Neuronal stem cell (in vitro differentiated cells): ENCODE measurements around the gene LMO1.

Source experiments
- DNase-seq: peaks from one replicate; pipeline ENCODE4 v3.0.0-alpha.2; 2013; ENCODE audit warnings: low spot score
- H2AFZ ChIP-seq: one replicate; pipeline ENCODE4 v1.6.1; 2013; ENCODE audit warnings: mild to moderate bottlenecking, low read length, inconsistent platforms
- H2AK5ac ChIP-seq: 2 replicates; pipeline ENCODE4 v1.6.1; 2013; ENCODE audit warnings: low read depth, mild to moderate bottlenecking, inconsistent platforms, low read length, moderate library complexity, mixed read lengths
- H2BK120ac ChIP-seq: 2 replicates; pipeline ENCODE4 v1.6.1; 2013; ENCODE audit warnings: low read depth, mild to moderate bottlenecking, inconsistent platforms, low read length, moderate library complexity, mixed read lengths
- H2BK12ac ChIP-seq: one replicate; pipeline ENCODE4 v1.6.1; 2013; ENCODE audit warnings: low read length, inconsistent platforms
- H2BK15ac ChIP-seq: 2 replicates; pipeline ENCODE4 v1.6.1; 2013; ENCODE audit warnings: mild to moderate bottlenecking, low read length, inconsistent platforms, mixed read lengths
- H2BK5ac ChIP-seq: one replicate; pipeline ENCODE4 v1.6.1; 2013; ENCODE audit warnings: inconsistent platforms, mild to moderate bottlenecking, low read length, moderate library complexity
- H3K14ac ChIP-seq: one replicate; pipeline ENCODE4 v1.6.1; 2013; ENCODE audit warnings: low read length, inconsistent platforms
- H3K18ac ChIP-seq: 2 replicates; pipeline ENCODE4 v1.6.1; 2013; ENCODE audit warnings: low read length, inconsistent platforms
- H3K23ac ChIP-seq: 2 replicates; pipeline ENCODE4 v1.6.1; 2013; ENCODE audit warnings: low read depth, mild to moderate bottlenecking, mixed read lengths, low read length, inconsistent platforms; ENCODE audit not compliant: poor library complexity
- H3K27ac ChIP-seq: replicated peaks from 3 replicates; pipeline ENCODE4 v1.5.1; 2013; ENCODE audit warnings: low read length, inconsistent platforms
- H3K27me3 ChIP-seq, 3 experiments: 2 replicates each; pipeline ENCODE4 v1.6.1; 2013; ENCODE audit warnings: low read length in 3 of 3, mild to moderate bottlenecking in 2 of 3, inconsistent platforms in 1 of 3, low read depth in 1 of 3, mixed read lengths in 1 of 3, moderate library complexity in 1 of 3; ENCODE audit not compliant: control insufficient read depth in 3 of 3, insufficient read depth in 3 of 3
- H3K36me3 ChIP-seq, 2 donors: replicated peaks in 1 of 2; 2 replicates each; pipeline ENCODE4 v1.6.1; 2013; ENCODE audit warnings: low read length in 2 of 2; ENCODE audit not compliant: control insufficient read depth in 2 of 2, insufficient read depth in 2 of 2
- H3K4ac ChIP-seq: 2 replicates; pipeline ENCODE4 v1.6.1; 2013; ENCODE audit warnings: inconsistent platforms, mild to moderate bottlenecking, low read length, moderate library complexity
- H3K4me1 ChIP-seq, 2 donors: 1 replicate in 1 of 2; 2 replicates in 1 of 2; pipeline ENCODE4 v1.6.1; 2013; ENCODE audit warnings: low read length in 2 of 2, low read depth in 1 of 2; ENCODE audit not compliant: control insufficient read depth in 2 of 2, insufficient read depth in 1 of 2
- H3K4me2 ChIP-seq: one replicate; pipeline ENCODE4 v1.6.1; 2013; ENCODE audit warnings: mild to moderate bottlenecking, low read length, inconsistent platforms; ENCODE audit not compliant: insufficient read depth, poor library complexity, severe bottlenecking
- H3K4me3 ChIP-seq, 2 donors: 2 replicates each; pipeline ENCODE4 v1.5.1; 2013; ENCODE audit warnings: low read length in 2 of 2, mild to moderate bottlenecking in 2 of 2, inconsistent platforms in 1 of 2, moderate library complexity in 1 of 2
- H3K79me1 ChIP-seq: one replicate; pipeline ENCODE4 v1.6.1; 2013; ENCODE audit warnings: low read depth, mild to moderate bottlenecking, inconsistent platforms, low read length, moderate library complexity
- H3K9ac ChIP-seq: one replicate; pipeline ENCODE4 v1.6.1; 2013; ENCODE audit warnings: mild to moderate bottlenecking, low read depth, low read length, inconsistent platforms; ENCODE audit not compliant: poor library complexity
- H3K9me3 ChIP-seq, 2 donors: replicated peaks in 1 of 2; 2 replicates each; pipeline versions ENCODE3 to v1.6.1; 2013; ENCODE audit warnings: low read length in 2 of 2, mild to moderate bottlenecking in 2 of 2, inconsistent platforms in 1 of 2, low read depth in 1 of 2, mixed read lengths in 1 of 2, moderate library complexity in 1 of 2; ENCODE audit not compliant: control insufficient read depth in 2 of 2, insufficient read depth in 1 of 2
- H4K8ac ChIP-seq: one replicate; pipeline ENCODE4 v1.6.1; 2013; ENCODE audit warnings: low read depth, mild to moderate bottlenecking, inconsistent platforms, low read length, moderate library complexity
- H4K91ac ChIP-seq: one replicate; pipeline ENCODE4 v1.6.1; 2013; ENCODE audit warnings: low read length, low read depth, mild to moderate bottlenecking, inconsistent platforms; ENCODE audit not compliant: poor library complexity
- WGBS, 2 donors: extraction: QIAGEN DNeasy Blood & Tissue Kit; methylation state at CpG; one replicate each; pipeline ENCODE4 v1.1.7; 2013; ENCODE audit warnings: missing lambda C conversion rate in 2 of 2, mixed read lengths in 1 of 2; ENCODE audit not compliant: insufficient read length in 2 of 2, insufficient replicate concordance in 1 of 2; ENCODE audit errors: extremely low coverage in 2 of 2; 5-methylcytosine and 5-hydroxymethylcytosine counted together

The LMO1 gene

GRCh38 chr11:8228231-8228630, 35.4 kb downstream of the LMO1 start:
- Histone ChIP-seq H3K4me1 (peaks cover 0 to 12% of the 10 kb centered on the region in 2 donors), H2AK5ac (no peak overlapping the region), H3K4me2 (no peak overlapping the region), H2BK15ac (no peak overlapping the region), H3K14ac (no peak overlapping the region), H2BK12ac (no peak overlapping the region), H2BK5ac (no peak overlapping the region), H3K4me3 (no peak overlapping the region), H3K27ac (peak overlapping the region; percentile 18), H3K27me3 (peaks cover 0 to 31% (median 0%) of the 10 kb centered on the region in 3 experiments), H3K4ac (no peak overlapping the region), H2AFZ (no peak overlapping the region), H3K9ac (no peak overlapping the region), H3K23ac (no peak overlapping the region), H3K9me3 (no peaks in the 10 kb centered on the region), H4K8ac (no peak overlapping the region), H4K91ac (no peak overlapping the region), H3K79me1 (peaks cover 4% of the 10 kb centered on the region), H2BK120ac (no peak overlapping the region), H3K36me3 (peaks cover 0 to 1% of the 10 kb centered on the region in 2 donors), H3K18ac (peak overlapping the region; percentile 28)
- DNase-seq = no peak
- no CpG with 5 or more reads among the region's 7 CpGs for WGBS, 2 donors

- no CpG with 5 or more reads among the region's 4 CpGs for WGBS, 2 donors
Measured at GRCh38 chr11:8227156-8228152, 36.2 kb downstream of the LMO1 start.

GRCh38 chr11:8225589-8226036, 38.1 kb downstream of the LMO1 start:
- no peak overlapping the region for H3K23ac ChIP-seq
- H3K18ac ChIP-seq = peak overlapping the region; percentile 38
- no peak overlapping the region for H2BK15ac ChIP-seq

More at GRCh38 chr11:8227156-8228152, 36.2 kb downstream of the LMO1 start:
- Histone ChIP-seq H2AK5ac (peak overlapping the region; percentile 60), H3K79me1 (peaks cover 4% of the 10 kb centered on the region), H3K9me3 (no peaks in the 10 kb centered on the region), H3K9ac (peak overlapping the region; percentile 7), H2BK120ac (no peak overlapping the region), H3K27me3 (peaks cover 0 to 23% (median 0%) of the 10 kb centered on the region in 3 experiments), H3K36me3 (peaks cover 0 to 1% of the 10 kb centered on the region in 2 donors), H3K27ac (no peak overlapping the region), H2BK12ac (no peak overlapping the region), H4K91ac (no peak overlapping the region), H3K4me2 (no peak overlapping the region), H2AFZ (no peak overlapping the region), H2BK5ac (no peak overlapping the region), H3K14ac (peak overlapping the region; percentile 42), H2BK15ac (peak overlapping the region; percentile 52), H3K23ac (no peak overlapping the region), H3K18ac (peak overlapping the region; percentile 81), H4K8ac (no peak overlapping the region), H3K4me1 (peaks cover 0 to 14% of the 10 kb centered on the region in 2 donors), H3K4me3 (no peak overlapping the region), H3K4ac (no peak overlapping the region)
- DNase-seq = no peak

GRCh38 chr11:8224711-8225110, 39.0 kb downstream of the LMO1 start:
- H3K14ac ChIP-seq = no peak overlapping the region
- H4K8ac ChIP-seq = no peak overlapping the region
- no peak for DNase-seq
- H2BK12ac ChIP-seq = no peak overlapping the region
- H4K91ac ChIP-seq = no peak overlapping the region
- peaks cover 0 to 10% (median 0%) of the 10 kb centered on the region in 3 experiments for H3K27me3 ChIP-seq
- H3K27ac ChIP-seq = no peak overlapping the region
- peaks cover 0 to 1% of the 10 kb centered on the region in 2 donors for H3K36me3 ChIP-seq
- no peak overlapping the region for H2BK15ac ChIP-seq
- peaks cover 0 to 13% of the 10 kb centered on the region in 2 donors for H3K4me1 ChIP-seq
- WGBS, 2 donors = no CpG with 5 or more reads among the region's 2 CpGs
- no peak overlapping the region for H3K9ac ChIP-seq
- H3K4ac ChIP-seq = no peak overlapping the region
- H3K18ac ChIP-seq = no peak overlapping the region
- no peak overlapping the region for H3K23ac ChIP-seq
- H2BK120ac ChIP-seq = no peak overlapping the region
- H3K4me2 ChIP-seq = no peak overlapping the region
- no peak overlapping the region for H3K4me3 ChIP-seq
- H3K9me3 ChIP-seq = no peaks in the 10 kb centered on the region
- no peak overlapping the region for H2BK5ac ChIP-seq
- no peaks in the 10 kb centered on the region for H3K79me1 ChIP-seq
- no peak overlapping the region for H2AFZ ChIP-seq
- H2AK5ac ChIP-seq = peak overlapping the region; percentile 8

More at GRCh38 chr11:8225589-8226036, 38.1 kb downstream of the LMO1 start:
- Histone ChIP-seq H2BK12ac (no peak overlapping the region), H3K27me3 (peaks cover 0 to 18% (median 0%) of the 10 kb centered on the region in 3 experiments), H2AK5ac (peak overlapping the region; percentile 74), H3K36me3 (peaks cover 0 to 1% of the 10 kb centered on the region in 2 donors), H4K8ac (no peak overlapping the region), H2BK120ac (no peak overlapping the region), H3K4me1 (peaks cover 0 to 13% of the 10 kb centered on the region in 2 donors), H3K4me3 (no peak overlapping the region), H3K4me2 (no peak overlapping the region), H3K27ac (no peak overlapping the region), H3K9ac (peak overlapping the region; percentile 44), H3K79me1 (no peaks in the 10 kb centered on the region), H4K91ac (no peak overlapping the region), H3K9me3 (no peaks in the 10 kb centered on the region), H3K14ac (no peak overlapping the region), H2BK5ac (peak overlapping the region; percentile 10), H2AFZ (peak overlapping the region; percentile 71), H3K4ac (no peak overlapping the region)
- WGBS, 2 donors = no CpG with 5 or more reads among the region's 8 CpGs
- DNase-seq = peak; percentile 86
